NCI-H82 treated with DMSO at 0.1 percent for 48 hours (cell line): Measurements from ENCODE around the gene SRM.
A peak's percentile ranks its signal among the peaks of the same experiment; 100 is the strongest.
"Not testable (repeated sequence)": the region's sequence is repeated elsewhere in the genome, so short reads cannot be mapped to it uniquely, and the experiment has no call there.

Experiments used
- DNase-seq: peaks from one replicate; lab custom pipeline; 2025; ENCODE audit not compliant: unreplicated experiment; lab: John Stamatoyannopoulos, UW

Gene SRM

GRCh38 chr1:11059968-11060830 is at the start of gene SRM:
SRM (minus strand) TSS chr1:11060018; CDS start chr1:11059943, 75 bp downstream.
- peak; percentile 72 for DNase-seq

- no peak for DNase-seq
These were observed 49.4 kb upstream of the SRM start for GRCh38 chr1:11109047-11109760.

- DNase-seq: no peak
These were observed 47.8 kb upstream of the SRM start for GRCh38 chr1:11107599-11107998.

GRCh38 chr1:11105586-11105985 is 45.8 kb upstream of the SRM start:
- DNase-seq: no peak

- DNase-seq: no peak
These were observed 41.5 kb upstream of the SRM start for GRCh38 chr1:11101347-11101746.

GRCh38 chr1:11100806-11101205 is 41.0 kb upstream of the SRM start:
- DNase-seq: not testable (repeated sequence)

GRCh38 chr1:11100149-11100493 is 40.3 kb upstream of the SRM start:
- DNase-seq: no peak

GRCh38 chr1:11099310-11100148 is 39.7 kb upstream of the SRM start, which contains the start of gene EXOSC10:
EXOSC10 (minus strand) TSS chr1:11099869; CDS start chr1:11099831, 38 bp downstream.
- peak; percentile 79 for DNase-seq

GRCh38 chr1:11098931-11099309 is 39.1 kb upstream of the SRM start:
- no peak for DNase-seq

- not testable (repeated sequence) for DNase-seq
These were observed 24.0 kb upstream of the SRM start for GRCh38 chr1:11083784-11084183.

- DNase-seq: no peak
These were observed 21.1 kb upstream of the SRM start for GRCh38 chr1:11080931-11081330.

GRCh38 chr1:11078631-11079030 is 18.8 kb upstream of the SRM start:
- no peak for DNase-seq

GRCh38 chr1:11073398-11073797 is 13.6 kb upstream of the SRM start:
- DNase-seq: not testable (repeated sequence)

GRCh38 chr1:11072216-11072917 is 12.5 kb upstream of the SRM start:
- DNase-seq: no peak

GRCh38 chr1:11071463-11072215 is 11.8 kb upstream of the SRM start:
- DNase-seq: no peak

- DNase-seq: no peak
These were observed 11.1 kb upstream of the SRM start for GRCh38 chr1:11070876-11071275.

GRCh38 chr1:11068600-11069473 is 9.0 kb upstream of the SRM start:
- DNase-seq: no peak

- no peak for DNase-seq
These were observed 8.1 kb upstream of the SRM start for GRCh38 chr1:11067716-11068599.
